ENCODE measurements around the gene UACA. TPM values are rescaled to one million over a fixed set of nuclear protein-coding genes. Genes with fewer than 3 reads are reported as not detected.

Gene UACA
- total and polyA plus RNA-seq, 2 of the 8 experiments (the other 6 are each of a cell fraction or from before 2014, with no cell fraction given): 28.6 to 38.9 TPM

DNA sequence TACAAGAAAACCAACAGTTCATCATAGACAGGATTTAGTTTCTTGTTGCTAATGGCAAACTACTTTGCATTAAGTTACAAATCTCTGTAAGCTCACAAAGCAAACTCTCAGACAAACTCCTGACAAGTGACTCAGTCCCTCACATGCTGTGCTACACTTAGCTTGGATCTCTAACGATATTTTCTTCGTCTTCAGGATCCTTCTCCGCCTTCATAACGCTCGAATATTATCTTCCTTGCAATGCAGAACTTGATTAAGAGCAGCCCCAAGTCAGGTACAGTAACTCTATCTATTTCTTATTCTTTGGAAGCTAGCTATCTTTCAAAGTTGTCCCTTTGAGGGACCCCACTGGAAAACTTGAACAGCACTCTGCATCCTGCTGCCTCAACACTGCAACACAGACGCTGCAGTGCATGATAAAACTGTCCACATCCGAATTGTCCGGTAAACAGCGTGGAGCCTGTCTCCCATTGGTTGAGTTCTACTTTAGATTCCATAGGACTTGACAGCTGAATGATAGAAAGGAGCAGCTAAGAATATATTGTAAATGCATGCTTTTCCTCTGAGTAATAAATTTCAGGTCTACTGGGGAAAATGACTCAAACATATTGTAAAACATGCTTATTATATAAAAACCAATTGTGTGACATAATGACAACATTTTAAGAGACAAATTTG is 61.3 kb downstream of the UACA start:
- H3K4me1 ChIP-seq (replicated peaks in 1 of 4; ENCODE audit: control insufficient read depth in 3 of 4, insufficient read depth in 4 of 4, low read length in 3 of 4): peaks cover 3 to 11% (median 7%) of the 10 kb centered on the region in 4 experiments
- H3K9me3 ChIP-seq (ENCODE audit: insufficient read depth in 2 of 2, low read depth in 1 of 2, low read length in 1 of 2): no peaks in the 10 kb centered on the region
- H3K36me3 ChIP-seq (ENCODE audit: control insufficient read depth in 2 of 4, insufficient read depth in 4 of 4, low read length in 3 of 4): no peaks in the 10 kb centered on the region
- no peak overlapping the region for H2BK12ac ChIP-seq (ENCODE audit: low read depth, low read length)
- ChIA-PET POLR2A (ENCODE audit: partially characterized antibody) (interaction anchor here (1.1 kb wide), 1 partner anchor 10 kb away, joined by 3 read pairs; no protein-coding TSS in a partner anchor), CTCF (ENCODE audit: partially characterized antibody) (interaction anchor here (1.0 to 3.4 kb wide), 5 partner anchors 8 to 109 kb away, joined by 3 to 21 read pairs (median 5); no protein-coding TSS in a partner anchor)
- H3K27me3 ChIP-seq (replicated peaks in 1 of 4; ENCODE audit: control insufficient read depth in 3 of 4, extremely low read depth in 1 of 4, insufficient read depth in 3 of 4, low read length in 3 of 4): peaks cover 0 to 1% (median 0%) of the 10 kb centered on the region in 4 experiments; a peak in 1 of 7 replicates
- no peak overlapping the region for H3K56ac ChIP-seq (replicated peaks; ENCODE audit: insufficient read length, low read depth, low read length)
- no peak overlapping the region for H2BK5ac ChIP-seq (ENCODE audit: low read depth, low read length)
- FAIRE-seq: no peak
- no peak overlapping the region for H4K5ac ChIP-seq (ENCODE audit: insufficient read length, low read depth, low read length)
- no peak overlapping the region for H3K23ac ChIP-seq (ENCODE audit: insufficient read length)
- H4K8ac ChIP-seq (ENCODE audit: extremely low read depth, insufficient read depth, low read length): no peak overlapping the region
- 87% methylated on average over 9 of the region's 9 CpGs; no CpG with 5 or more reads in 1 of the 2 experiments for WGBS, 2 experiments (ENCODE audit: extremely low coverage in 1 of 2, insufficient coverage in 1 of 2, insufficient read length in 1 of 2, insufficient replicate concordance in 2 of 2, low coverage in 1 of 2, low lambda C conversion rate in 2 of 2, missing lambda C conversion rate in 1 of 2)
- no peak overlapping the region for H2AK5ac ChIP-seq (ENCODE audit: low read depth, low read length)
- no peak overlapping the region for H2AFZ ChIP-seq (ENCODE audit: low read length)
- no peak overlapping the region for H2BK120ac ChIP-seq (replicated peaks; ENCODE audit: low read depth, low read length)
- H3K14ac ChIP-seq (ENCODE audit: insufficient read length): no peak overlapping the region
- peaks cover 0 to 11% of the 10 kb centered on the region in 2 experiments; a peak in 1 of 4 replicates for H3K79me2 ChIP-seq (ENCODE audit: control insufficient read depth in 1 of 2, insufficient read depth in 2 of 2, low read length in 2 of 2)
- H3K9ac ChIP-seq (replicated peaks in 1 of 4; ENCODE audit: extremely low read depth in 1 of 4, low read depth in 3 of 4, low read length in 3 of 4): peak overlapping the region in 1 of 4 experiments; percentile 34; a peak in 1 of 7 replicates
- H2BK20ac ChIP-seq (ENCODE audit: low read length): no peak overlapping the region
- peaks cover 0 to 1% of the 10 kb centered on the region in 2 experiments for H4K20me1 ChIP-seq (replicated peaks in 1 of 2; ENCODE audit: control insufficient read depth in 1 of 2, insufficient read depth in 2 of 2, low read length in 2 of 2)
- no peak overlapping the region for H2BK15ac ChIP-seq (ENCODE audit: low read length)
- H3K4me2 ChIP-seq (ENCODE audit: insufficient read depth in 1 of 2, low read depth in 2 of 2, low read length in 2 of 2): no peak overlapping the region
- no peak overlapping the region for H3K27ac ChIP-seq (ENCODE audit: low read depth, low read length)
- no peak overlapping the region for H4K91ac ChIP-seq (replicated peaks; ENCODE audit: insufficient read length, low read length)
- no peak for DNase-seq (ENCODE audit: low read depth in 1 of 2, low spot score in 2 of 2)
- no peak overlapping the region for H3K4ac ChIP-seq (replicated peaks; ENCODE audit: insufficient read length, low read depth, low read length)
- H3K18ac ChIP-seq (ENCODE audit: extremely low read depth, low read length): no peak overlapping the region
- H3K79me1 ChIP-seq (ENCODE audit: low read depth, low read length): no peaks in the 10 kb centered on the region; the same call in 1 of the 2 replicates
- H3K4me3 ChIP-seq (ENCODE audit: extremely low read depth in 1 of 4, insufficient read depth in 2 of 4, low read depth in 3 of 4, low read length in 4 of 4): no peak overlapping the region
- H3K23me2 ChIP-seq (ENCODE audit: low read depth, low read length): no peaks in the 10 kb centered on the region
- TF ChIP-seq TCF12 (IDR thresholded peaks at IDR 0.05; ENCODE audit: low read depth, low read length): no peak
- TF ChIP-seq, protein P1, sequence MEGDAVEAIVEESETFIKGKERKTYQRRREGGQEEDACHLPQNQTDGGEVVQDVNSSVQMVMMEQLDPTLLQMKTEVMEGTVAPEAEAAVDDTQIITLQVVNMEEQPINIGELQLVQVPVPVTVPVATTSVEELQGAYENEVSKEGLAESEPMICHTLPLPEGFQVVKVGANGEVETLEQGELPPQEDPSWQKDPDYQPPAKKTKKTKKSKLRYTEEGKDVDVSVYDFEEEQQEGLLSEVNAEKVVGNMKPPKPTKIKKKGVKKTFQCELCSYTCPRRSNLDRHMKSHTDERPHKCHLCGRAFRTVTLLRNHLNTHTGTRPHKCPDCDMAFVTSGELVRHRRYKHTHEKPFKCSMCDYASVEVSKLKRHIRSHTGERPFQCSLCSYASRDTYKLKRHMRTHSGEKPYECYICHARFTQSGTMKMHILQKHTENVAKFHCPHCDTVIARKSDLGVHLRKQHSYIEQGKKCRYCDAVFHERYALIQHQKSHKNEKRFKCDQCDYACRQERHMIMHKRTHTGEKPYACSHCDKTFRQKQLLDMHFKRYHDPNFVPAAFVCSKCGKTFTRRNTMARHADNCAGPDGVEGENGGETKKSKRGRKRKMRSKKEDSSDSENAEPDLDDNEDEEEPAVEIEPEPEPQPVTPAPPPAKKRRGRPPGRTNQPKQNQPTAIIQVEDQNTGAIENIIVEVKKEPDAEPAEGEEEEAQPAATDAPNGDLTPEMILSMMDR (IDR thresholded peaks at IDR 0.05; ENCODE audit: control extremely low read depth in 1 of 3, insufficient read depth in 1 of 3, low read depth in 1 of 3, low read length in 3 of 3): no peak
- TF ChIP-seq CREB1 (IDR thresholded peaks at IDR 0.05): no peak
- no peak for TF ChIP-seq BACH1 (IDR thresholded peaks at IDR 0.05; ENCODE audit: low read length)
- no peak for TF ChIP-seq CEBPB (IDR thresholded peaks at IDR 0.05; ENCODE audit: low read depth, low read length)
- no peak for TF ChIP-seq SP2 (IDR thresholded peaks at IDR 0.05; ENCODE audit: low read length)
- no peak for TF ChIP-seq CBX8 (IDR thresholded peaks at IDR 0.05; ENCODE audit: borderline replicate concordance, low read depth, low read length)
- TF ChIP-seq JUN (IDR thresholded peaks at IDR 0.05; ENCODE audit: low read depth, low read length): no peak
- TF ChIP-seq CTBP2 (IDR thresholded peaks at IDR 0.05; ENCODE audit: borderline replicate concordance, insufficient read depth, insufficient read length, low read length): no peak
- TF ChIP-seq CBX5 (IDR thresholded peaks at IDR 0.05; ENCODE audit: low read depth, low read length): no peak
- TF ChIP-seq POLR2A (IDR thresholded peaks at IDR 0.05; ENCODE audit: control extremely low read depth in 1 of 2, low read depth in 2 of 2, low read length in 2 of 2): no peak
